Naive thymus-derived CD4-positive, alpha-beta T cell (primary cell): ENCODE data around the gene TRIM10. TPM values are rescaled to one million over a fixed set of nuclear protein-coding genes. Genes with fewer than 3 reads are reported as not detected.
A peak's percentile ranks its signal among the peaks of the same experiment; 100 is the strongest.

Source experiments
- ATAC-seq: fragments of 150-1000 bp; cut with Tn5 transposase; 2 replicates; pipeline ENCODE4 v1.10.0; 2021; ENCODE audit warnings: mild to moderate bottlenecking, moderate library complexity
- CTCF ChIA-PET: fragments of 350-600 bp; sonication (Branson Sonifier 250); formaldehyde crosslinking; loops from one replicate; lab custom pipeline; 2021; ENCODE audit warnings: antibody characterized with exemption; lab: Charles Lee
- POLR2A ChIA-PET: fragments of 350-600 bp; sonication (Branson Sonifier 250); formaldehyde crosslinking; loops from one replicate; lab custom pipeline; 2021; ENCODE audit warnings: antibody characterized with exemption, inconsistent platforms; lab: Charles Lee
- DNase-seq, 9 donors: peaks; one replicate each; pipeline versions ENCODE4 v3.0.0 to v3.0.0-alpha.2; 2020 to 2022; ENCODE audit warnings: mixed read lengths in 1 of 9
- H3K27ac ChIP-seq: one replicate; pipeline ENCODE4 v1.7.0; 2013; ENCODE audit warnings: mild to moderate bottlenecking, low read depth, low read length, moderate library complexity
- H3K27me3 ChIP-seq, 2 donors: one replicate each; pipeline ENCODE4 v1.7.0; 2013; ENCODE audit warnings: low read length in 2 of 2, mild to moderate bottlenecking in 2 of 2, moderate library complexity in 2 of 2; ENCODE audit not compliant: control insufficient read depth in 2 of 2, insufficient read depth in 2 of 2
- H3K36me3 ChIP-seq, 3 experiments: 1 replicate in 2 of 3; 2 replicates in 1 of 3; pipeline ENCODE4 v1.7.0; 2013; ENCODE audit warnings: low read length in 3 of 3, mild to moderate bottlenecking in 3 of 3, moderate library complexity in 1 of 3; ENCODE audit not compliant: insufficient read depth in 3 of 3, control insufficient read depth in 2 of 3
- H3K4me1 ChIP-seq, 2 donors: one replicate each; pipeline ENCODE4 v1.7.0; 2013; ENCODE audit warnings: low read length in 2 of 2, mild to moderate bottlenecking in 2 of 2, moderate library complexity in 1 of 2; ENCODE audit not compliant: control insufficient read depth in 2 of 2, insufficient read depth in 2 of 2
- H3K4me3 ChIP-seq: 2 replicates; pipeline ENCODE4 v1.7.0; 2013; ENCODE audit warnings: mild to moderate bottlenecking, low read length
- H3K9me3 ChIP-seq, 3 experiments: 1 replicate in 2 of 3; 2 replicates in 1 of 3; pipeline ENCODE4 v1.7.0; 2013; ENCODE audit warnings: low read length in 3 of 3; ENCODE audit not compliant: control insufficient read depth in 2 of 3
- H3K27ac Mint-ChIP-seq, 9 donors: one replicate each; pipeline ENCODE4 v1.8.0; 2020 to 2022; ENCODE audit warnings: mixed read lengths in 9 of 9, mild to moderate bottlenecking in 8 of 9, moderate library complexity in 5 of 9, inconsistent platforms in 2 of 9
- H3K27me3 Mint-ChIP-seq, 5 donors: one replicate each; pipeline ENCODE4 v1.8.0; 2021 to 2022; ENCODE audit warnings: mixed read lengths in 5 of 5, mild to moderate bottlenecking in 1 of 5
- H3K36me3 Mint-ChIP-seq, 5 donors: one replicate each; pipeline ENCODE4 v1.8.0; 2020 to 2022; ENCODE audit warnings: mixed read lengths in 5 of 5, mild to moderate bottlenecking in 3 of 5, inconsistent platforms in 1 of 5
- H3K4me1 Mint-ChIP-seq, 7 donors: one replicate each; pipeline ENCODE4 v1.8.0; 2020 to 2022; ENCODE audit warnings: mixed read lengths in 7 of 7, mild to moderate bottlenecking in 3 of 7, inconsistent platforms in 1 of 7
- H3K4me3 Mint-ChIP-seq, 10 donors: one replicate each; pipeline ENCODE4 v1.8.0; 2020 to 2022; ENCODE audit warnings: mild to moderate bottlenecking in 10 of 10, mixed read lengths in 10 of 10, moderate library complexity in 6 of 10, inconsistent platforms in 2 of 10
- H3K9me3 Mint-ChIP-seq, 11 donors: one replicate each; pipeline ENCODE4 v1.8.0; 2020 to 2022; ENCODE audit warnings: mixed read lengths in 11 of 11, mild to moderate bottlenecking in 4 of 11, inconsistent platforms in 1 of 11, moderate library complexity in 1 of 11
- intact Hi-C, 2 donors: fragments of 100-400 bp; cut with micrococcal nuclease; formaldehyde crosslinking; loops; one replicate each; pipeline ENCODE4 v1.15.1; 2023
- polyA plus RNA-seq, 2 donors: library from polyadenylated mRNA; unstranded; fragments of 300-500 nt; fragmentation: Illumina TruSeq; gene quantifications; one replicate each; pipeline ENCODE4 v1.2.3, GENCODE V29; 2021
- total RNA-seq, 6 experiments: library from RNA in 5 of 6; stranded (reverse) in 5 of 6; gene quantifications; 1 replicate in 5 of 6; 2 replicates in 1 of 6; pipeline ENCODE4 v1.2.3 and lab custom pipeline; 2021 to 2026

Gene TRIM10
- total and polyA plus RNA-seq, 7 experiments from 2014 or later: 0.12 TPM; not detected in 6

DNA sequence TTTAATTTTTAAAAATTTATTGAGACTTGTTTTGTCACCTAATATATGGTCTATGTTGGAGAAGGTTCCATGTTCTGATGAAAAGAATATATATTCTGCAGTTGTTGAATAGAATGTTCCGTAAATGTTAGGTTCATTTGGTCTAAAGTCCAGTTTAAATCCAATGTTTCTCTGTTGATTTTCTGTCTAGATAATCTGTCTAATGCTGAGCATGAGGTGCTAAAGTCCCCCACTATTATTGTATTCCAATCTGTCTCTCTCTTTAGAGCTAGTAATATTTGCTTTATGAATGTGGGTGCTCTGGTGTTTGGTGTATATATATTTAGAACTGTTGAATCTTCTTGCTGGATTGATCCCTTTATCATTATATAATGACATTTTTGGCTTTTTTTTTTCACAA, 17.8 kb upstream of the TRIM10 start:
- Mint-ChIP-seq H3K9me3 (peaks cover 0 to 18% (median 11%) of the 10 kb centered on the region in 11 donors), H3K27me3 (peaks cover 52 to 57% (median 55%) of the 10 kb centered on the region in 5 donors), H3K4me1 (peaks cover 0 to 12% (median 0%) of the 10 kb centered on the region in 7 donors), H3K27ac (no peak overlapping the region), H3K4me3 (no peak overlapping the region), H3K36me3 (peaks cover 0 to 11% (median 0%) of the 10 kb centered on the region in 5 donors)
- no peak for ATAC-seq
- DNase-seq: no peak
- intact Hi-C loops: no loop called here
- ChIA-PET POLR2A (no interaction called here), CTCF (no interaction called here)
- no peaks in the 10 kb centered on the region for H3K36me3 ChIP-seq
- no peak overlapping the region for H3K4me3 ChIP-seq
- H3K27me3 ChIP-seq: peaks cover 0 to 4% of the 10 kb centered on the region in 2 donors
- H3K4me1 ChIP-seq: no peaks in the 10 kb centered on the region
- no peaks in the 10 kb centered on the region for H3K9me3 ChIP-seq
- no peak overlapping the region for H3K27ac ChIP-seq

DNA sequence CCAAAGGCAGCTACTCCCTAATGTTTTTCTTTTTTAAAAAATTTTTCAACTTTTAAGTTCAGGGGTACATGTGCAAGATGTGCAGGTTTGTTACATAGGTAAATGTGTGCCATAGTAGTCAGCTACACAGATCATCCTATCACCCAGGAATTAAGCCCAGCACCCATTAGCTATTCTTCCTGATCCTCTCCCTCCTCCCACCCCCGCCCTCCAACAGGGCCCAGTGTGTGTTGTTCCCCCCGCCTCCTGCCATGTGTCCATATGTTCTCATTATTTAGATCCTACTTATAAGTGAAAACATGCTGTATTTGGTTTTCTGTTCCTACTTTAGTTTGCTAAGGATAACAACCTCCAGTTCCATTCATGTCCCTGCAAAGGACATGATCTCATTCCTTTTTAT, 14.8 kb upstream of the TRIM10 start:
- Histone ChIP-seq H3K36me3 (no peaks in the 10 kb centered on the region), H3K9me3 (no peaks in the 10 kb centered on the region), H3K27ac (no peak overlapping the region), H3K27me3 (peaks cover 5 to 8% of the 10 kb centered on the region in 2 donors), H3K4me1 (peaks cover 0 to 3% of the 10 kb centered on the region in 2 donors), H3K4me3 (no peak overlapping the region)
- DNase-seq (no peak), ATAC-seq (no peak)
- ChIA-PET CTCF (no interaction called here), POLR2A (no interaction called here)
- Mint-ChIP-seq H3K27me3 (peaks cover 73 to 81% (median 78%) of the 10 kb centered on the region in 5 donors), H3K4me1 (peaks cover 0 to 7% (median 2%) of the 10 kb centered on the region in 7 donors), H3K36me3 (peaks cover 0 to 11% (median 0%) of the 10 kb centered on the region in 5 donors), H3K27ac (no peak overlapping the region), H3K9me3 (peaks cover 0 to 15% (median 9%) of the 10 kb centered on the region in 11 donors), H3K4me3 (no peak overlapping the region)
- intact Hi-C loops: no loop called here

DNA sequence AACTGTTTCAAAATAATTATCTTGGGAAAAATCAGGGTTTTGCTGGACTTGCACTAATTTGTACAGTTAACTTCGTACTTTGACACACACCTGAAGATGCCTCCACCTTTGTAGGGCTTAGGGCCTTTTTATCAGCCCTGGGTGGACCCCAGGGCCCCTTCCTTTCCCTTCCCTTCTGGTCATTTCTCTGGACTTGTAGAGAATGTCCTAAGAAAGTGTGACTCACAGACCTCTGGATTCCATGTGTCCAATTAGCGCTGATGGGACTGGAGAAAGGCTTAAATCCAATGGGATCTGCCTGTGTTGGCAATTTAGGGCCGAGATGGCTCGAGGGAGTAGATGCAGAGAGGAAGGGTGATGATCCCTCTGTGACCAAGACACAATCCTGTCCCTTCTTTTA, 11.7 kb upstream of the TRIM10 start:
- CTCF ChIA-PET: no interaction called here
- intact Hi-C loops: no loop called here

GRCh38 chr6:30171677-30172471, 10.9 kb upstream of the TRIM10 start:
- ATAC-seq (no peak), DNase-seq (peak in 1 of 9 donors; percentile 8)
- no peak overlapping the region for H3K27ac ChIP-seq
- Mint-ChIP-seq H3K4me3 (peak overlapping the region in 6 of 10 donors; percentile 16 to 70 (median 48)), H3K27ac (no peak overlapping the region), H3K36me3 (no peaks in the 10 kb centered on the region), H3K27me3 (peaks cover 61 to 78% (median 74%) of the 10 kb centered on the region in 5 donors), H3K9me3 (no peaks in the 10 kb centered on the region), H3K4me1 (peaks cover 0 to 32% (median 4%) of the 10 kb centered on the region in 7 donors)
- peaks cover 0 to 3% of the 10 kb centered on the region in 2 donors for H3K4me1 ChIP-seq
- POLR2A ChIA-PET: no interaction called here
- H3K27me3 ChIP-seq: peaks cover 12 to 13% of the 10 kb centered on the region in 2 donors
- H3K36me3 ChIP-seq: no peaks in the 10 kb centered on the region
- H3K9me3 ChIP-seq: no peaks in the 10 kb centered on the region
- CTCF ChIA-PET: no interaction called here
- intact Hi-C loops: loop anchor here (2.0 kb wide), 1 partner anchor 323 kb away; no protein-coding TSS in a partner anchor
- H3K4me3 ChIP-seq: no peak overlapping the region

More for the DNA sequence above, 11.7 kb upstream of the TRIM10 start:
- no peaks in the 10 kb centered on the region for H3K9me3 Mint-ChIP-seq
- H3K4me3 ChIP-seq: no peak overlapping the region
- H3K9me3 ChIP-seq: no peaks in the 10 kb centered on the region
- no peak overlapping the region for H3K27ac Mint-ChIP-seq
- peak overlapping the region in 2 of 10 donors; percentile 25 to 41 for H3K4me3 Mint-ChIP-seq
- peaks cover 0 to 24% (median 4%) of the 10 kb centered on the region in 7 donors for H3K4me1 Mint-ChIP-seq
- peaks cover 69 to 86% (median 81%) of the 10 kb centered on the region in 5 donors for H3K27me3 Mint-ChIP-seq
- no peak overlapping the region for H3K27ac ChIP-seq
- H3K27me3 ChIP-seq: peaks cover 12 to 14% of the 10 kb centered on the region in 2 donors
- ATAC-seq (no peak), DNase-seq (no peak)
- H3K4me1 ChIP-seq: peaks cover 0 to 3% of the 10 kb centered on the region in 2 donors
- POLR2A ChIA-PET: no interaction called here
- H3K36me3 Mint-ChIP-seq: no peaks in the 10 kb centered on the region
- no peaks in the 10 kb centered on the region for H3K36me3 ChIP-seq

DNA sequence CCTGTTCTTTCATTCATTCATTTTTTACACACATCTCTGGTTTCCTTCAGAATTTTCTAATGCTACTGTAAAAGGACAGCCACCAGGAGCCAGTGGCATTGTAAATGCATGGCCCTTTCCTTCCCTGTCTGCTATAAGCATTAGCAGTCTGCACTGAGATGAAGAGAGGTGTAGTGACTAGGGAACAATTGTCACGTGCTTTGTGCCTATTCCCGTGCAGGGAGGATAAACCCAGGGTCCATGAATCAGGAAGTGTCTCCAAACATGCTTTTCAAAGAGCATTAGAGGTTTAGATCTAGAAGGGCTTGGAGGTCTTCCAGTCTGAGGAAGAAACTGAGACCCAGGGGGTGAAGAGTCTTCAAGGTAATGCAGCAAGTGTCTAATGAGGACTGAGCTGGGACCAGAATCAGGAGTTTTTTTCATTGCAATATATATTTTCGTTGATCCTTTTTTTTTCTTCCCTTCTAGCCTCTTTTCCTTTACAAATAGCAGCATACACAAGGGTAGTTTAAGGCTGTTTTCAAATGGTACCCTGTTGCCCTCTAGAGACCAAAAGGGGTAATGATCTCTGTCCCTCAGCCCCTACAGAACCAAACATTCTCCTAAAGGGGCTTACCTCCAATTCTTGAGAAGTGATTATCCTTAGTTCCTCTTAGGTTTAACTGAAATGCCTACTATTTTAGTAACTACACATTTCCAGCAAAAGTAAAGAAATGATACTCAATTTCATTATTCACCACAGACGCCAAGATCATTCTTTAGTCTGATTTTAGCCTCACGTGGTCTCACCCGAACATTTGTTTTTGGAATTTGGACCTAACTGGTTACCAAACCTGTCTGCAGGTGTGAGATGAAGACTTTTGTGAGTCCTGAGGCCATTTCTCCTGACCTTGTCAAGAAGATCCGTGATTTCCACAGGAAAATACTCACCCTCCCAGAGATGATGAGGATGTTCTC, 8.9 kb upstream of the TRIM10 start:
- H3K27me3 ChIP-seq: peaks cover 9 to 12% of the 10 kb centered on the region in 2 donors
- ATAC-seq (peak; percentile 81), DNase-seq (peak in 5 of 9 donors; percentile 23 to 44 (median 34))
- no peaks in the 10 kb centered on the region for H3K36me3 ChIP-seq
- H3K27ac ChIP-seq: no peak overlapping the region
- H3K4me1 ChIP-seq: peaks cover 0 to 3% of the 10 kb centered on the region in 2 donors
- no peaks in the 10 kb centered on the region for H3K9me3 Mint-ChIP-seq
- H3K9me3 ChIP-seq: no peaks in the 10 kb centered on the region
- intact Hi-C loops: loop anchor here (1.0 to 2.0 kb wide), 3 partner anchors 39 to 321 kb away; no protein-coding TSS in a partner anchor
- H3K36me3 Mint-ChIP-seq: no peaks in the 10 kb centered on the region
- no peak overlapping the region for H3K4me3 Mint-ChIP-seq
- CTCF ChIA-PET: interaction anchor here (0.8 kb wide), 1 partner anchor 67 kb away, joined by 3 read pairs; no protein-coding TSS in a partner anchor
- peaks cover 42 to 65% (median 57%) of the 10 kb centered on the region in 5 donors for H3K27me3 Mint-ChIP-seq
- H3K4me3 ChIP-seq: no peak overlapping the region
- POLR2A ChIA-PET: no interaction called here
- H3K27ac Mint-ChIP-seq: no peak overlapping the region
- peaks cover 0 to 37% (median 4%) of the 10 kb centered on the region in 7 donors for H3K4me1 Mint-ChIP-seq

- Mint-ChIP-seq H3K36me3 (no peaks in the 10 kb centered on the region), H3K27me3 (peaks cover 32 to 58% (median 48%) of the 10 kb centered on the region in 5 donors), H3K4me3 (no peak overlapping the region), H3K4me1 (peaks cover 0 to 46% (median 4%) of the 10 kb centered on the region in 7 donors), H3K27ac (no peak overlapping the region), H3K9me3 (no peaks in the 10 kb centered on the region)
- H3K27ac ChIP-seq: no peak overlapping the region
- no peaks in the 10 kb centered on the region for H3K9me3 ChIP-seq
- DNase-seq (no peak), ATAC-seq (no peak)
- intact Hi-C loops: no loop called here
- peaks cover 0 to 3% of the 10 kb centered on the region in 2 donors for H3K4me1 ChIP-seq
- POLR2A ChIA-PET: no interaction called here
- no peak overlapping the region for H3K4me3 ChIP-seq
- no peaks in the 10 kb centered on the region for H3K36me3 ChIP-seq
- CTCF ChIA-PET: interaction anchor here (1.1 to 1.8 kb wide), 3 partner anchors 35 to 65 kb away, joined by 3 to 9 read pairs (median 3); no protein-coding TSS in a partner anchor
- peaks cover 9 to 12% of the 10 kb centered on the region in 2 donors for H3K27me3 ChIP-seq
These were observed 7.7 kb upstream of the TRIM10 start for GRCh38 chr6:30168741-30169140.
